ENCODE data around the gene SSMEM1. TPM values are rescaled to one million over a fixed set of nuclear protein-coding genes. Genes with fewer than 3 reads are reported as not detected.
"Not testable (repeated sequence)": the region's sequence is repeated elsewhere in the genome, so short reads cannot be mapped to it uniquely, and the experiment has no call there.

The SSMEM1 gene
- polyA plus RNA-seq, 1 experiment, result not detected

- POLR2A ChIA-PET; CTCF ChIA-PET; H3K4me3 ChIP-seq (ENCODE audit: low read depth, low read length); H3K27ac ChIP-seq (ENCODE audit: low read depth, low read length); H3K9me3 ChIP-seq (ENCODE audit: control insufficient read depth, insufficient read depth, low read length); H3K27me3 ChIP-seq (ENCODE audit: control insufficient read depth, insufficient read depth, low read length); DNase-seq (ENCODE audit: low read depth, low spot score): not testable (repeated sequence)
Measured at GRCh38 chr7:130249626-130250025, 42.0 kb downstream of the SSMEM1 start.

GRCh38 chr7:130254555-130254954 lies 46.9 kb downstream of the SSMEM1 start:
- H3K27ac ChIP-seq (ENCODE audit: low read depth, low read length), result no peak overlapping the region
- CTCF ChIA-PET, result no interaction called here
- DNase-seq (ENCODE audit: low read depth, low spot score), result no peak
- H3K4me3 ChIP-seq (ENCODE audit: low read depth, low read length), result no peak overlapping the region
- peaks cover 17% of the 10 kb centered on the region for H3K9me3 ChIP-seq (ENCODE audit: control insufficient read depth, insufficient read depth, low read length)
- no peaks in the 10 kb centered on the region for H3K27me3 ChIP-seq (ENCODE audit: control insufficient read depth, insufficient read depth, low read length)
- TF ChIP-seq CTCF (IDR thresholded peaks at IDR 0.05; ENCODE audit: low read depth, low read length), result no peak
- POLR2A ChIA-PET, result no interaction called here

- H3K4me3 ChIP-seq (ENCODE audit: low read depth, low read length), result no peak overlapping the region
- ChIA-PET CTCF (interaction anchor here (1.0 kb wide), 1 partner anchor 465 kb away, joined by 4 read pairs; no protein-coding TSS in a partner anchor), POLR2A (no interaction called here)
- no peak overlapping the region for H3K27ac ChIP-seq (ENCODE audit: low read depth, low read length)
- no peak for TF ChIP-seq CTCF (IDR thresholded peaks at IDR 0.05; ENCODE audit: low read depth, low read length)
- no peak for DNase-seq (ENCODE audit: low read depth, low spot score)
- H3K9me3 ChIP-seq (ENCODE audit: control insufficient read depth, insufficient read depth, low read length), result peaks cover 26% of the 10 kb centered on the region
- no peaks in the 10 kb centered on the region for H3K27me3 ChIP-seq (ENCODE audit: control insufficient read depth, insufficient read depth, low read length)
Measured at GRCh38 chr7:130256704-130257103, 49.0 kb downstream of the SSMEM1 start.

- DNase-seq (ENCODE audit: low read depth, low spot score), result no peak
- POLR2A ChIA-PET, result no interaction called here
- no peak overlapping the region for H3K4me3 ChIP-seq (ENCODE audit: low read depth, low read length)
- no peak for TF ChIP-seq CTCF (IDR thresholded peaks at IDR 0.05; ENCODE audit: low read depth, low read length)
- no peak overlapping the region for H3K27ac ChIP-seq (ENCODE audit: low read depth, low read length)
- CTCF ChIA-PET, result no interaction called here
- H3K9me3 ChIP-seq (ENCODE audit: control insufficient read depth, insufficient read depth, low read length), result peaks cover 26% of the 10 kb centered on the region
- H3K27me3 ChIP-seq (ENCODE audit: control insufficient read depth, insufficient read depth, low read length), result no peaks in the 10 kb centered on the region
Measured at GRCh38 chr7:130258494-130259078, 50.9 kb downstream of the SSMEM1 start.

GRCh38 chr7:130262448-130262847 lies 54.8 kb downstream of the SSMEM1 start:
- no peaks in the 10 kb centered on the region for H3K27me3 ChIP-seq (ENCODE audit: control insufficient read depth, insufficient read depth, low read length)
- H3K4me3 ChIP-seq (ENCODE audit: low read depth, low read length), result no peak overlapping the region
- no peak for TF ChIP-seq CTCF (IDR thresholded peaks at IDR 0.05; ENCODE audit: low read depth, low read length)
- ChIA-PET POLR2A (no interaction called here), CTCF (interaction anchor here (1.2 kb wide), 1 partner anchor 16 kb away, joined by 3 read pairs; no protein-coding TSS in a partner anchor)
- no peak for DNase-seq (ENCODE audit: low read depth, low spot score)
- no peak overlapping the region for H3K27ac ChIP-seq (ENCODE audit: low read depth, low read length)
- peaks cover 18% of the 10 kb centered on the region for H3K9me3 ChIP-seq (ENCODE audit: control insufficient read depth, insufficient read depth, low read length)
